Right lobe of liver (tissue), 6 donors: Measurements from ENCODE around the gene SPRR3. TPM values are rescaled to one million over a fixed set of nuclear protein-coding genes. Genes with fewer than 3 reads are reported as not detected.
"Not testable (repeated sequence)": the region's sequence is repeated elsewhere in the genome, so short reads cannot be mapped to it uniquely, and the experiment has no call there.

Source experiments
- ATAC-seq, 4 donors: fragments of 200-7000 bp; cut with Tn5 transposase; one replicate each; pipeline ENCODE4 v1.9.1; 2020; ENCODE audit warnings: mild to moderate bottlenecking in 4 of 4, moderate library complexity in 4 of 4
- DNase-seq, 3 donors: peaks; one replicate each; pipeline ENCODE4 v3.0.0-alpha.2; 2020
- H3K27ac ChIP-seq, 3 donors: fragments of 200-600 bp; one replicate each; pipeline ENCODE4 v1.8.0; 2022
- H3K27me3 ChIP-seq, 2 donors: fragments of 200-600 bp; one replicate each; pipeline ENCODE4 v1.8.0; 2022
- H3K36me3 ChIP-seq, 4 donors: fragments of 200-600 bp; sonication (generic) in 1 of 4; one replicate each; pipeline versions ENCODE4 v1.5.1 to v1.8.0; 2017 to 2022; ENCODE audit warnings: control low read depth in 1 of 4
- H3K4me1 ChIP-seq, 4 donors: fragments of 200-600 bp; sonication (generic) in 1 of 4; one replicate each; pipeline versions ENCODE4 v1.5.1 to v1.8.0; 2017 to 2022; ENCODE audit warnings: control low read depth in 1 of 4
- H3K4me3 ChIP-seq, 3 donors: fragments of 200-600 bp; one replicate each; pipeline ENCODE4 v1.8.0; 2022
- H3K9me3 ChIP-seq, 4 donors: fragments of 200-600 bp; sonication (generic) in 1 of 4; one replicate each; pipeline versions ENCODE4 v1.5.1 to v1.8.0; 2017 to 2022; ENCODE audit warnings: control low read depth in 1 of 4
- POLR2A ChIP-seq: fragments of 450-650 bp; IDR thresholded peaks from one replicate; pipeline ENCODE4 v1.6.1; 2017; ENCODE audit warnings: antibody characterized with exemption, mild to moderate bottlenecking
- WGBS: methylation state at CpG from one replicate; pipeline ENCODE4 v1.1.6; 2018; ENCODE audit warnings: low coverage, low lambda C conversion rate; ENCODE audit not compliant: insufficient coverage; ENCODE audit errors: missing lambda C conversion rate; 5-methylcytosine and 5-hydroxymethylcytosine counted together
- intact Hi-C, 2 donors: fragments of 100-400 bp; cut with DNase I; formaldehyde crosslinking; loops; one replicate each; pipeline versions ENCODE4 v1.11.2 to v1.14.1; 2022
- total RNA-seq, 6 experiments: library from RNA; depleted of rRNA in 2 of 6; stranded (reverse); fragments of >200 nt in 2 of 6; fragmentation: NEBNext Ultra II Directional in 3 of 6; extraction: Animal tissue kit (Norgen Biotek cat#: 25700) in 3 of 6; gene quantifications; one replicate each; pipeline versions ENCODE4 v1.1.0 to v1.2.4, GENCODE V29; 2016 to 2023
- TF ChIP-seq, protein P1 (sequence below), 4 donors: fragments of 200-600 bp in 3 of 4; fragments of 450-650 bp in 1 of 4; IDR thresholded peaks; one replicate each; pipeline versions ENCODE4 v1.5.1 to v1.8.0; 2016 to 2022; ENCODE audit warnings: antibody characterized with exemption in 4 of 4, mild to moderate bottlenecking in 2 of 4
- donor health status: DM: no; HTN: yes; CAD: no.
- donor health status: DM: no; HTN: no; CAD: no.
- donor health status: DM: no; HTN: no; CAD: no.
- donor health status: DM: no; HTN: yes; CAD: no.
- donor health status: DM: no; HTN: yes; CAD: no.

SPRR3 gene
- total RNA-seq, 6 experiments from 2014 or later, result 0.31 TPM; not detected in 5

DNA sequence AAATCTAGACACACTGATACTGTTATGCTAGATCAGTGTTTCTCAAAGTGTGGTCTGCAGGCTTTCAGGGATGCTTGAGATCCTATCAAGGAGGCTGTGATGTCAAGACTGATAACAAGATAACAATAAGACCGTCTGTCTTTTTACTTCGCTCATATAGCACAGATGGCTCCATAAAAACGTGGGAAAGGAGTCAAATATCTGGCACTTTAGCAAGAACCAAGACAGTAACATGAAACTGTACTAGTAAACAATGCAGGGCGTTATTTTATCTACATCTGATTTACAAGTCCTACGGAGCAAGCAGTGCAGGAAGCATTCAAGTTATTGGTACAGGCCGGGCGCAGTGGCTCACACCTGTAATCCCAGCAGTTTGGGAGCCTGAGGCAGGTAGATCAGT lies 3.6 kb upstream of the SPRR3 start:
- DNase-seq (no peak), ATAC-seq (no peak)
- no peaks in the 10 kb centered on the region for H3K4me1 ChIP-seq
- no peaks in the 10 kb centered on the region for H3K36me3 ChIP-seq
- WGBS, result 41% methylated on average over 7 of the region's 7 CpGs
- no peaks in the 10 kb centered on the region for H3K27me3 ChIP-seq
- intact Hi-C loops, result no loop called here
- H3K27ac ChIP-seq, result no peak overlapping the region
- H3K9me3 ChIP-seq, result no peaks in the 10 kb centered on the region
- TF ChIP-seq, protein P1, sequence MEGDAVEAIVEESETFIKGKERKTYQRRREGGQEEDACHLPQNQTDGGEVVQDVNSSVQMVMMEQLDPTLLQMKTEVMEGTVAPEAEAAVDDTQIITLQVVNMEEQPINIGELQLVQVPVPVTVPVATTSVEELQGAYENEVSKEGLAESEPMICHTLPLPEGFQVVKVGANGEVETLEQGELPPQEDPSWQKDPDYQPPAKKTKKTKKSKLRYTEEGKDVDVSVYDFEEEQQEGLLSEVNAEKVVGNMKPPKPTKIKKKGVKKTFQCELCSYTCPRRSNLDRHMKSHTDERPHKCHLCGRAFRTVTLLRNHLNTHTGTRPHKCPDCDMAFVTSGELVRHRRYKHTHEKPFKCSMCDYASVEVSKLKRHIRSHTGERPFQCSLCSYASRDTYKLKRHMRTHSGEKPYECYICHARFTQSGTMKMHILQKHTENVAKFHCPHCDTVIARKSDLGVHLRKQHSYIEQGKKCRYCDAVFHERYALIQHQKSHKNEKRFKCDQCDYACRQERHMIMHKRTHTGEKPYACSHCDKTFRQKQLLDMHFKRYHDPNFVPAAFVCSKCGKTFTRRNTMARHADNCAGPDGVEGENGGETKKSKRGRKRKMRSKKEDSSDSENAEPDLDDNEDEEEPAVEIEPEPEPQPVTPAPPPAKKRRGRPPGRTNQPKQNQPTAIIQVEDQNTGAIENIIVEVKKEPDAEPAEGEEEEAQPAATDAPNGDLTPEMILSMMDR (IDR thresholded peaks at IDR 0.05), result no peak
- no peak for TF ChIP-seq POLR2A
- no peak overlapping the region for H3K4me3 ChIP-seq

DNA sequence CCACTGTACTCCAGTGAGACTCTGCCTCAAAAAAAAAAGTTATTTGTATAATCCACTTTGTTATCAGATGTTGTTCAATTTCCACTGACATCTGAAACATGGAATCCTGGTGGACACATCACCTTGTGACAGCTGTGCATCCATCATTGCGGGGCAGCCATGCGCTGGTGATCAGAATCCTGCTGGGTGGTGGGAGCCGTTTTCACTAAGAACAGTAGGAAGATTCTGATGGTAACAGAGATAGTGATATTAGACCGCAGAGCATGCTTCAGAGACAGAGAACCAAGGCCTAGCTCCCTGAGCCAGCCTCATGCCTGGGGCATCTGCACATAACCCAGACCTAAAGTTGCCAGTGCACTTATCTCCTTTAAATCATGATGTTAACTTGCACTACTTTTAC lies 3.1 kb upstream of the SPRR3 start:
- TF ChIP-seq, protein P1 (IDR thresholded peaks at IDR 0.05), result no peak
- no peak for TF ChIP-seq POLR2A
- DNase-seq (no peak), ATAC-seq (no peak)
- intact Hi-C loops, result no loop called here
- H3K9me3 ChIP-seq, result no peaks in the 10 kb centered on the region
- no peaks in the 10 kb centered on the region for H3K4me1 ChIP-seq
- H3K36me3 ChIP-seq, result no peaks in the 10 kb centered on the region
- no peak overlapping the region for H3K27ac ChIP-seq
- H3K4me3 ChIP-seq, result no peak overlapping the region
- WGBS, result 68% methylated on average over 3 of the region's 4 CpGs
- no peaks in the 10 kb centered on the region for H3K27me3 ChIP-seq

- no peak for DNase-seq
- no peaks in the 10 kb centered on the region for H3K9me3 ChIP-seq
- no peak overlapping the region for H3K27ac ChIP-seq
- H3K4me1 ChIP-seq, result no peaks in the 10 kb centered on the region
- no peaks in the 10 kb centered on the region for H3K27me3 ChIP-seq
- no peaks in the 10 kb centered on the region for H3K36me3 ChIP-seq
- TF ChIP-seq, protein P1 (IDR thresholded peaks at IDR 0.05), result no peak
- no peak for TF ChIP-seq POLR2A
- H3K4me3 ChIP-seq, result no peak overlapping the region
- 61% methylated on average over 4 of the region's 6 CpGs for WGBS
- intact Hi-C loops, result no loop called here
- ATAC-seq, result no peak
These were observed 1.7 kb upstream of the SPRR3 start for GRCh38 chr1:152999818-153000217.

DNA sequence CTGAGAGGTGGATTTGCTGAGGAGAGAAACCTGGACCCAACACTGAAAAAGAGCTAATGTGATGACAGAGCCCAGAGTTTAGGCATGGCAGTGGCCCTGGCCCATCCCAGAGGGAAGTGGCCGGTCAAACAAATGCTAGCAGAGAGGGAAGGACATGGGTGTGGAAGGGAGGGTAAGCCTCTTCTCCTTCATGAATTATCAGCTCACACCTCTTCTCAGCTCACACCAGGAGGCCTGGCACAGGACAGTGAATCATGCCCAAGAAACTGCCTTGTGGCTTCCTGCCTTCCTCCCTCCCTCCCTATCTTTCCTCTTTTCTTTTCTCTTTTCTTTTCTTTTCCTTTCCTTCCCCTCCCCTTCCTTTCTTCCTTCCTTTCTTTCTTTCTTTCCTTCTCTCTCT lies 1.3 kb upstream of the SPRR3 start:
- intact Hi-C loops, result no loop called here
- no peaks in the 10 kb centered on the region for H3K4me1 ChIP-seq
- no peaks in the 10 kb centered on the region for H3K36me3 ChIP-seq
- no peak overlapping the region for H3K4me3 ChIP-seq
- H3K27me3 ChIP-seq, result no peaks in the 10 kb centered on the region
- H3K27ac ChIP-seq, result no peak overlapping the region
- ATAC-seq (no peak), DNase-seq (no peak)
- TF ChIP-seq, protein P1 (IDR thresholded peaks at IDR 0.05), result no peak
- no peak for TF ChIP-seq POLR2A
- WGBS, result no CpG with 5 or more reads among the region's 1 CpG
- no peaks in the 10 kb centered on the region for H3K9me3 ChIP-seq

- H3K36me3 ChIP-seq, intact Hi-C loops, H3K4me1 ChIP-seq, H3K4me3 ChIP-seq, DNase-seq, H3K27ac ChIP-seq, ATAC-seq, H3K9me3 ChIP-seq, H3K27me3 ChIP-seq: not testable (repeated sequence)
- 57% methylated on average over 7 of the region's 8 CpGs for WGBS
These were observed 9.7 kb downstream of the SPRR3 start for GRCh38 chr1:153011235-153011758.

- not testable (repeated sequence) for H3K4me3 ChIP-seq
These were observed 20.3 kb downstream of the SPRR3 start for GRCh38 chr1:153021829-153022228.

GRCh38 chr1:153022340-153022739 lies 20.8 kb downstream of the SPRR3 start:
- H3K27me3 ChIP-seq, H3K9me3 ChIP-seq, intact Hi-C loops, H3K27ac ChIP-seq, ATAC-seq, H3K4me1 ChIP-seq, DNase-seq, H3K36me3 ChIP-seq, H3K4me3 ChIP-seq: not testable (repeated sequence)
- WGBS, result 64% methylated on average over 9 of the region's 9 CpGs

More at GRCh38 chr1:153021829-153022228, 20.3 kb downstream of the SPRR3 start:
- DNase-seq, H3K27me3 ChIP-seq, ATAC-seq, H3K27ac ChIP-seq, H3K4me1 ChIP-seq, H3K9me3 ChIP-seq, H3K36me3 ChIP-seq, intact Hi-C loops: not testable (repeated sequence)
- WGBS, result 7% methylated on average over 2 of the region's 2 CpGs
